Measurements from ENCODE around the gene SLC25A43.

Gene SLC25A43

GRCh38 chrX:119500061-119500800, 101.1 kb downstream of the SLC25A43 start:
- no peak for FAIRE-seq

GRCh38 chrX:119501511-119502148, 102.5 kb downstream of the SLC25A43 start:
- no peak for FAIRE-seq

GRCh38 chrX:119502727-119503483, 103.8 kb downstream of the SLC25A43 start:
- FAIRE-seq, result no peak

DNA sequence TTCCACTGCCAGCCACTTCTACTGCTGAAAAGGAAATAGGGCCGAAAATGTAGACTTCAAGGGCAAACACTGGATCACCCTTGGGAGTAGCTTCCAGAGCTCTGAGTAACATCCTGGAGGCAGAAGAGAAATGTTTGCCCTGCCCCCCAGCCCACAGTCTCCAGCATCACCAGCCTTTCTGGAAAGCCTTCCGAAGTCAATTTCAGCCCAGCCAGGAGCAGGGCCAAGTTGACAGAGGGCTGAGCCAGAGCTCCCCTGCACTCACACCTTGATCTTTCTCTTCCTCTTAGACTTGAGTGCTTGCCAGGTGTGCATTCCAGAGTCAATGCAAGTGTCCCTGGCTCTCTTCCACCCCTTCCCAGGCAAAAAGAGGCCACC, 104.3 kb downstream of the SLC25A43 start:
- FAIRE-seq, result no peak

Measured in A204.1 (cell line).